A549 (cell line): Measurements from ENCODE around the gene ATP2B3.

ENCODE experiments used
- MYC ChIP-seq: IDR thresholded peaks from 2 replicates; pipeline ENCODE4 v1.6.1; 2012; ENCODE audit warnings: mild to moderate bottlenecking, inconsistent platforms, low read length, improper control_type of control experiment, borderline replicate concordance
- NR3C1 ChIP-seq: fragments of >200 bp; sonication (Bioruptor Twin); formaldehyde crosslinking; IDR thresholded peaks from 3 replicates; pipeline ENCODE4 v1.6.1; 2017
- POLR2A ChIP-seq: IDR thresholded peaks from 2 replicates; pipeline ENCODE4 v1.6.1; 2012; ENCODE audit warnings: mild to moderate bottlenecking, low read length
- SMC3 ChIP-seq: fragments of >200 bp; sonication (Bioruptor Twin); formaldehyde crosslinking; IDR thresholded peaks from 3 replicates; pipeline ENCODE4 v1.6.1; 2018; ENCODE audit warnings: inconsistent platforms
- TF ChIP-seq, protein P1 (sequence below): fragments of >200 bp; sonication (Bioruptor Twin); formaldehyde crosslinking; IDR thresholded peaks from 3 replicates; pipeline ENCODE4 v1.5.1; 2016
- TF ChIP-seq, protein P2 (sequence below): fragments of 200-600 bp; sonication (generic); IDR thresholded peaks from 2 replicates; pipeline ENCODE4 v1.6.1; 2016; ENCODE audit warnings: antibody characterized with exemption, mild to moderate bottlenecking, moderate library complexity

DNA sequence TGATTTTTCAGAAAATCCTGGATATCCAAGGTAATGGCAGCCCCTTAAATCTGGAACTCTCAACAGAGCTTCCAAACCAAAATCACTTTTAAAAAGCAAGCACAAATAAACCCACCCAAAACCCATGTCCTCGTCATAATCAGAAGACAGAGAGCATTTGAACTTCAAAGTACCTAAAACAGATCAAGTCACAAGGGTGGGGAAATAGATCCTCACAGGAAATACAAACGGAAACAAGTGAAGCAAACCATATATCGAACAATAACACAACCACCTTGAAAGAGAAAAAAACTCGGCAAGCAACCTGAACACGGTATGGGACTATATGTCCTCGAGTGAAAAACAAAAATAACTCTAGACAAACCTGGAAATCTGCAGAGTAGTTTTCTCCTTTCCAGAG lies 97.4 kb downstream of the ATP2B3 start:
- TF ChIP-seq, protein P1, sequence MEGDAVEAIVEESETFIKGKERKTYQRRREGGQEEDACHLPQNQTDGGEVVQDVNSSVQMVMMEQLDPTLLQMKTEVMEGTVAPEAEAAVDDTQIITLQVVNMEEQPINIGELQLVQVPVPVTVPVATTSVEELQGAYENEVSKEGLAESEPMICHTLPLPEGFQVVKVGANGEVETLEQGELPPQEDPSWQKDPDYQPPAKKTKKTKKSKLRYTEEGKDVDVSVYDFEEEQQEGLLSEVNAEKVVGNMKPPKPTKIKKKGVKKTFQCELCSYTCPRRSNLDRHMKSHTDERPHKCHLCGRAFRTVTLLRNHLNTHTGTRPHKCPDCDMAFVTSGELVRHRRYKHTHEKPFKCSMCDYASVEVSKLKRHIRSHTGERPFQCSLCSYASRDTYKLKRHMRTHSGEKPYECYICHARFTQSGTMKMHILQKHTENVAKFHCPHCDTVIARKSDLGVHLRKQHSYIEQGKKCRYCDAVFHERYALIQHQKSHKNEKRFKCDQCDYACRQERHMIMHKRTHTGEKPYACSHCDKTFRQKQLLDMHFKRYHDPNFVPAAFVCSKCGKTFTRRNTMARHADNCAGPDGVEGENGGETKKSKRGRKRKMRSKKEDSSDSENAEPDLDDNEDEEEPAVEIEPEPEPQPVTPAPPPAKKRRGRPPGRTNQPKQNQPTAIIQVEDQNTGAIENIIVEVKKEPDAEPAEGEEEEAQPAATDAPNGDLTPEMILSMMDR: no peak
- no peak for TF ChIP-seq SMC3
- no peak for TF ChIP-seq POLR2A
- TF ChIP-seq, protein P2, sequence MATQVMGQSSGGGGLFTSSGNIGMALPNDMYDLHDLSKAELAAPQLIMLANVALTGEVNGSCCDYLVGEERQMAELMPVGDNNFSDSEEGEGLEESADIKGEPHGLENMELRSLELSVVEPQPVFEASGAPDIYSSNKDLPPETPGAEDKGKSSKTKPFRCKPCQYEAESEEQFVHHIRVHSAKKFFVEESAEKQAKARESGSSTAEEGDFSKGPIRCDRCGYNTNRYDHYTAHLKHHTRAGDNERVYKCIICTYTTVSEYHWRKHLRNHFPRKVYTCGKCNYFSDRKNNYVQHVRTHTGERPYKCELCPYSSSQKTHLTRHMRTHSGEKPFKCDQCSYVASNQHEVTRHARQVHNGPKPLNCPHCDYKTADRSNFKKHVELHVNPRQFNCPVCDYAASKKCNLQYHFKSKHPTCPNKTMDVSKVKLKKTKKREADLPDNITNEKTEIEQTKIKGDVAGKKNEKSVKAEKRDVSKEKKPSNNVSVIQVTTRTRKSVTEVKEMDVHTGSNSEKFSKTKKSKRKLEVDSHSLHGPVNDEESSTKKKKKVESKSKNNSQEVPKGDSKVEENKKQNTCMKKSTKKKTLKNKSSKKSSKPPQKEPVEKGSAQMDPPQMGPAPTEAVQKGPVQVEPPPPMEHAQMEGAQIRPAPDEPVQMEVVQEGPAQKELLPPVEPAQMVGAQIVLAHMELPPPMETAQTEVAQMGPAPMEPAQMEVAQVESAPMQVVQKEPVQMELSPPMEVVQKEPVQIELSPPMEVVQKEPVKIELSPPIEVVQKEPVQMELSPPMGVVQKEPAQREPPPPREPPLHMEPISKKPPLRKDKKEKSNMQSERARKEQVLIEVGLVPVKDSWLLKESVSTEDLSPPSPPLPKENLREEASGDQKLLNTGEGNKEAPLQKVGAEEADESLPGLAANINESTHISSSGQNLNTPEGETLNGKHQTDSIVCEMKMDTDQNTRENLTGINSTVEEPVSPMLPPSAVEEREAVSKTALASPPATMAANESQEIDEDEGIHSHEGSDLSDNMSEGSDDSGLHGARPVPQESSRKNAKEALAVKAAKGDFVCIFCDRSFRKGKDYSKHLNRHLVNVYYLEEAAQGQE: no peak
- no peak for TF ChIP-seq NR3C1
- no peak for TF ChIP-seq MYC
